HL-60 (cell line): Measurements from ENCODE around the gene GAS2.
"Not testable (repeated sequence)": the region's sequence is repeated elsewhere in the genome, so short reads cannot be mapped to it uniquely, and the experiment has no call there.

Experiments
- DNase-seq, 2 experiments: peaks; one replicate each; pipeline ENCODE4 v3.0.0-alpha.2; 2010 to 2020; ENCODE audit warnings: low read depth in 1 of 2, low spot score in 1 of 2
- H3K27ac ChIP-seq: fragments of 250-450 bp; sonication (Bioruptor Pico); replicated peaks from 2 replicates; pipeline ENCODE4 v1.5.1; 2020; ENCODE audit warnings: mild to moderate bottlenecking, moderate library complexity
- H3K27me3 ChIP-seq: fragments of 250-450 bp; sonication (Bioruptor Pico); 2 replicates; pipeline ENCODE4 v1.5.1; 2021; ENCODE audit warnings: mild to moderate bottlenecking, moderate library complexity; ENCODE audit not compliant: insufficient read depth, poor library complexity, severe bottlenecking
- H3K4me3 ChIP-seq: replicated peaks from 2 replicates; pipeline ENCODE4 v1.5.1; 2011; ENCODE audit warnings: mild to moderate bottlenecking, control low read depth, low read length; ENCODE audit not compliant: insufficient read depth
- CTCF ChIP-seq: IDR thresholded peaks from one replicate; pipeline ENCODE4 v1.5.1; 2011; ENCODE audit warnings: low read length, control low read depth, inconsistent platforms; ENCODE audit not compliant: insufficient read depth
- GABPA ChIP-seq: IDR thresholded peaks from 2 replicates; pipeline ENCODE4 v1.6.1; 2012; ENCODE audit warnings: low read depth
- POLR2AphosphoS5 ChIP-seq: IDR thresholded peaks from 2 replicates; pipeline ENCODE4 v1.6.1; 2012; ENCODE audit warnings: low read depth
- REST ChIP-seq: IDR thresholded peaks from 2 replicates; pipeline ENCODE4 v1.6.1; 2012; ENCODE audit warnings: low read depth; ENCODE audit not compliant: insufficient replicate concordance
- SPI1 ChIP-seq: IDR thresholded peaks from 2 replicates; pipeline ENCODE4 v1.6.1; 2012; ENCODE audit warnings: low read depth, mild to moderate bottlenecking, borderline replicate concordance

GAS2 gene

GRCh38 chr11:22640862-22641261 lies 25.5 kb upstream of the GAS2 start:
- no peak overlapping the region for H3K4me3 ChIP-seq
- no peak overlapping the region for H3K27ac ChIP-seq
- TF ChIP-seq GABPA, result no peak
- TF ChIP-seq SPI1, result no peak
- no peak for TF ChIP-seq REST
- TF ChIP-seq CTCF, result no peak
- no peak for TF ChIP-seq POLR2AphosphoS5
- DNase-seq, result no peak
- H3K27me3 ChIP-seq, result no peaks in the 10 kb centered on the region

DNA sequence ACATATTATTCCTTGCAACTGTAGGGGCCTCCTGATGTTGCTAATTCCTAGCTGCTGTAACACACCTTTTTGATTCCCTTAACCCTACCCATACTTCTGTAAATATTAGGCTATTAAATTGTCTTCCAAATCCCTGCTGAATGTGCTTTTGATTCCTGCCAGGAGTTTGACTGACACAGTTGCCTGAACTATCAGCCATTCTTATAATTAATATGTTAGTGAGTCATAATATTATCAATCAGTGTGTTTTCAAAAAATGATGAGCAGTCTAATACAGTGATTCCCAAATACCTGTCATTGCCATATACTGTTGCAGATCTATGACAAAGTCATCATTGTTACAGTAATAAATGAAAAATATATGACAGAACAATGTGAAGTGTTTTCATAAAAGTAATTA lies 24.9 kb upstream of the GAS2 start:
- H3K4me3 ChIP-seq, result no peak overlapping the region
- no peak for DNase-seq
- no peak overlapping the region for H3K27ac ChIP-seq
- no peaks in the 10 kb centered on the region for H3K27me3 ChIP-seq
- no peak for TF ChIP-seq CTCF
- TF ChIP-seq GABPA, result no peak
- TF ChIP-seq REST, result no peak
- TF ChIP-seq SPI1, result no peak
- TF ChIP-seq POLR2AphosphoS5, result no peak

- DNase-seq, H3K4me3 ChIP-seq, H3K27me3 ChIP-seq, H3K27ac ChIP-seq: not testable (repeated sequence)
These were observed 14.1 kb upstream of the GAS2 start for GRCh38 chr11:22652346-22652745.

GRCh38 chr11:22656130-22656529 lies 10.3 kb upstream of the GAS2 start:
- H3K27me3 ChIP-seq, result no peaks in the 10 kb centered on the region
- no peak for DNase-seq
- no peak overlapping the region for H3K4me3 ChIP-seq
- no peak overlapping the region for H3K27ac ChIP-seq
- TF ChIP-seq GABPA, result no peak
- TF ChIP-seq SPI1, result no peak
- no peak for TF ChIP-seq CTCF
- no peak for TF ChIP-seq POLR2AphosphoS5
- no peak for TF ChIP-seq REST
